ENCODE results near the gene TLK1.
A peak's percentile ranks its signal among the peaks of the same experiment; 100 is the strongest.

The TLK1 gene

GRCh38 chr2:171004363-171004762 is 156.3 kb downstream of the TLK1 start:
- no peak for DNase-seq (ENCODE audit: low read depth in 2 of 2)

- no peak for DNase-seq (ENCODE audit: low read depth in 2 of 2)
Measured at GRCh38 chr2:170999654-171000053, 161.0 kb downstream of the TLK1 start.

GRCh38 chr2:170997893-170998597 is 162.6 kb downstream of the TLK1 start:
- DNase-seq (ENCODE audit: low read depth in 2 of 2): no peak

- DNase-seq (ENCODE audit: low read depth in 2 of 2): no peak
Measured at GRCh38 chr2:170996316-170996715, 164.4 kb downstream of the TLK1 start.

GRCh38 chr2:170991398-170992182 is 169.1 kb downstream of the TLK1 start:
- no peak for DNase-seq (ENCODE audit: low read depth in 2 of 2)

- no peak for DNase-seq (ENCODE audit: low read depth in 2 of 2)
Measured at GRCh38 chr2:170986566-170987258, 174.0 kb downstream of the TLK1 start.

GRCh38 chr2:170985407-170985806 is 175.3 kb downstream of the TLK1 start:
- no peak for DNase-seq (ENCODE audit: low read depth in 2 of 2)

- DNase-seq (ENCODE audit: low read depth in 2 of 2): no peak
Measured at GRCh38 chr2:170984079-170984478, 176.6 kb downstream of the TLK1 start.

- no peak for DNase-seq (ENCODE audit: low read depth in 2 of 2)
Measured at GRCh38 chr2:170975943-170976270, 184.8 kb downstream of the TLK1 start.

- no peak for DNase-seq (ENCODE audit: low read depth in 2 of 2)
Measured at GRCh38 chr2:170975127-170975942, 185.4 kb downstream of the TLK1 start.

GRCh38 chr2:170974304-170974993 is 186.2 kb downstream of the TLK1 start:
- no peak for DNase-seq (ENCODE audit: low read depth in 2 of 2)

GRCh38 chr2:170973492-170974303 is 187.0 kb downstream of the TLK1 start:
- peak; percentile 76 to 77 for DNase-seq (ENCODE audit: low read depth in 2 of 2)

- no peak for DNase-seq (ENCODE audit: low read depth in 2 of 2)
Measured at GRCh38 chr2:170973225-170973491, 187.5 kb downstream of the TLK1 start.

- no peak for DNase-seq (ENCODE audit: low read depth in 2 of 2)
Measured at GRCh38 chr2:170972296-170973224, 188.1 kb downstream of the TLK1 start.

- no peak for DNase-seq (ENCODE audit: low read depth in 2 of 2)
Measured at GRCh38 chr2:170971071-170971470, 189.6 kb downstream of the TLK1 start.

GRCh38 chr2:170969872-170970496 is 190.7 kb downstream of the TLK1 start:
- no peak for DNase-seq (ENCODE audit: low read depth in 2 of 2)

GRCh38 chr2:170969030-170969429 is 191.7 kb downstream of the TLK1 start:
- DNase-seq (ENCODE audit: low read depth in 2 of 2): no peak

GRCh38 chr2:170968205-170969003 is 192.3 kb downstream of the TLK1 start:
- no peak for DNase-seq (ENCODE audit: low read depth in 2 of 2)
